PC-9 (cell line): Measurements from ENCODE around the gene IL3. TPM values are rescaled to one million over a fixed set of nuclear protein-coding genes. Genes with fewer than 3 reads are reported as not detected.

Source experiments
- BruUV-seq: library from RNA; stranded (reverse); fragments of 400-500 nt; replicated peaks from 2 replicates; lab custom pipeline; 2021; lab: Mats Ljungman, UMichigan
- CTCF ChIA-PET: fragments of 300-600 bp; sonication (Branson Sonifier 250); formaldehyde crosslinking; loops from one replicate; lab custom pipeline; 2022; ENCODE audit warnings: antibody characterized with exemption; lab: Charles Lee
- POLR2A ChIA-PET: fragments of 300-600 bp; sonication (Branson Sonifier 250); formaldehyde crosslinking; loops from one replicate; lab custom pipeline; 2022; ENCODE audit warnings: antibody characterized with exemption; ENCODE audit not compliant: unreplicated experiment; lab: Charles Lee
- DNase-seq, 2 experiments: peaks; one replicate each; pipeline versions ENCODE4 v3.0.0 to v3.0.0-alpha.2; 2015 to 2022; ENCODE audit warnings: mixed read lengths in 1 of 2
- H2AFZ ChIP-seq: fragments of 200-600 bp; sonication (generic); 2 replicates; pipeline ENCODE4 v1.8.1; 2017; ENCODE audit warnings: antibody characterized with exemption
- H3F3A ChIP-seq: fragments of 200-600 bp; sonication (generic); 2 replicates; pipeline ENCODE4 v1.8.1; 2017; ENCODE audit warnings: antibody characterized with exemption, mild to moderate bottlenecking, low read depth; ENCODE audit not compliant: insufficient read depth
- H3K27ac ChIP-seq: fragments of 200-600 bp; sonication (generic); 2 replicates; pipeline ENCODE4 v1.6.1; 2016; ENCODE audit warnings: mixed run types
- H3K27me3 ChIP-seq: fragments of 200-600 bp; sonication (generic); 2 replicates; pipeline ENCODE4 v1.6.1; 2016; ENCODE audit warnings: low read depth, mixed run types; ENCODE audit not compliant: insufficient read depth
- H3K36me3 ChIP-seq: fragments of 200-600 bp; sonication (generic); 2 replicates; pipeline ENCODE4 v1.6.1; 2016; ENCODE audit warnings: low read depth, mixed run types
- H3K4me1 ChIP-seq: fragments of 200-600 bp; sonication (generic); replicated peaks from 2 replicates; pipeline ENCODE4 v1.6.1; 2016; ENCODE audit warnings: mixed run types; ENCODE audit not compliant: insufficient read depth
- H3K4me2 ChIP-seq: fragments of 200-600 bp; sonication (generic); 2 replicates; pipeline ENCODE4 v1.6.1; 2017; ENCODE audit warnings: mixed run types
- H3K4me3 ChIP-seq: fragments of 200-600 bp; sonication (generic); 2 replicates; pipeline ENCODE4 v1.6.1; 2016; ENCODE audit warnings: mixed run types
- H3K79me2 ChIP-seq: fragments of 200-600 bp; sonication (generic); 2 replicates; pipeline ENCODE4 v1.6.1; 2017; ENCODE audit warnings: low read depth, mixed run types
- H3K9me2 ChIP-seq: fragments of 200-600 bp; sonication (generic); 2 replicates; pipeline ENCODE4 v1.8.1; 2017; ENCODE audit warnings: mild to moderate bottlenecking; ENCODE audit not compliant: insufficient read depth
- H3K9me3 ChIP-seq: fragments of 200-600 bp; sonication (generic); 2 replicates; pipeline ENCODE4 v1.8.1; 2016; ENCODE audit warnings: low read depth; ENCODE audit not compliant: insufficient read depth
- H4K20me1 ChIP-seq: fragments of 200-600 bp; sonication (generic); 2 replicates; pipeline ENCODE4 v1.8.1; 2017; ENCODE audit not compliant: insufficient read depth
- EZH2 ChIP-seq: fragments of 200-600 bp; sonication (generic); IDR thresholded peaks from 2 replicates; pipeline ENCODE4 v1.8.0; 2017; ENCODE audit warnings: antibody characterized with exemption, low read depth
- intact Hi-C: fragments of 100-400 bp; cut with micrococcal nuclease; formaldehyde crosslinking; loops from one replicate; pipeline ENCODE4 v1.10.0; 2022; ENCODE audit not compliant: unreplicated experiment
- total RNA-seq: library from RNA; stranded (reverse); gene quantifications from 2 replicates; pipeline ENCODE4 v1.2.3, GENCODE V29; 2021
- TF ChIP-seq, protein P1 (sequence below): fragments of 200-600 bp; sonication (generic); conservative IDR thresholded peaks from 2 replicates; pipeline ENCODE4 v1.6.1; 2017; ENCODE audit warnings: mixed run types, antibody characterized with exemption, mild to moderate bottlenecking, moderate library complexity

The IL3 gene
- total RNA-seq, 1 experiment from 2014 or later, result not detected

DNA sequence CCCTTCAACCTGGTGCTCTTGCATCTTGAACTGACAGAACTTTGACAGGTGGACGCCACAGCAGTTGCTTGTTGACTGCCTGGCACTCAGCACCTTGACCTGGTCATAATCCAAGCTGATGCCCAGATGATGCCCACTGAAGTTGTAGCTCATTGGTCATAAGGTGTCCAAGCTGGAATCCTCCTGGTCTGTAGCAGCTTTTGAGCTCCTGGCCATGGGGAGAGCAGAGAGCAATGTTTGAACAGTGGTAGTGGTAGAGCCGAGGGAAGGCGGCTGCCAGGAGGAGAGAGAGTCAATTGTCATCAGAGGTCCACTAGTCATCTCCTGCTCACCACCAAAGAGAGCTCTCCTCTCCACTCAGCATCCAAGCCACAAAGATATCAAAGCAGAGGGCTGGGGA lies 36.4 kb downstream of the IL3 start:
- TF ChIP-seq, protein P1, sequence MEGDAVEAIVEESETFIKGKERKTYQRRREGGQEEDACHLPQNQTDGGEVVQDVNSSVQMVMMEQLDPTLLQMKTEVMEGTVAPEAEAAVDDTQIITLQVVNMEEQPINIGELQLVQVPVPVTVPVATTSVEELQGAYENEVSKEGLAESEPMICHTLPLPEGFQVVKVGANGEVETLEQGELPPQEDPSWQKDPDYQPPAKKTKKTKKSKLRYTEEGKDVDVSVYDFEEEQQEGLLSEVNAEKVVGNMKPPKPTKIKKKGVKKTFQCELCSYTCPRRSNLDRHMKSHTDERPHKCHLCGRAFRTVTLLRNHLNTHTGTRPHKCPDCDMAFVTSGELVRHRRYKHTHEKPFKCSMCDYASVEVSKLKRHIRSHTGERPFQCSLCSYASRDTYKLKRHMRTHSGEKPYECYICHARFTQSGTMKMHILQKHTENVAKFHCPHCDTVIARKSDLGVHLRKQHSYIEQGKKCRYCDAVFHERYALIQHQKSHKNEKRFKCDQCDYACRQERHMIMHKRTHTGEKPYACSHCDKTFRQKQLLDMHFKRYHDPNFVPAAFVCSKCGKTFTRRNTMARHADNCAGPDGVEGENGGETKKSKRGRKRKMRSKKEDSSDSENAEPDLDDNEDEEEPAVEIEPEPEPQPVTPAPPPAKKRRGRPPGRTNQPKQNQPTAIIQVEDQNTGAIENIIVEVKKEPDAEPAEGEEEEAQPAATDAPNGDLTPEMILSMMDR, result no peak
- no peak for TF ChIP-seq EZH2
- Histone ChIP-seq H3K4me2 (no peak overlapping the region), H3K9me2 (no peaks in the 10 kb centered on the region), H3K27me3 (no peaks in the 10 kb centered on the region), H3F3A (peaks cover 34% of the 10 kb centered on the region), H3K27ac (no peak overlapping the region), H3K4me3 (no peak overlapping the region), H4K20me1 (no peaks in the 10 kb centered on the region), H3K36me3 (no peaks in the 10 kb centered on the region), H3K4me1 (peaks cover 58% of the 10 kb centered on the region), H2AFZ (no peak overlapping the region), H3K79me2 (no peaks in the 10 kb centered on the region), H3K9me3 (no peaks in the 10 kb centered on the region)
- no peak for DNase-seq
- intact Hi-C loops, result no loop called here
- ChIA-PET POLR2A (no interaction called here), CTCF (interaction anchor here (0.6 kb wide), 1 partner anchor 1020 kb away, joined by 3 read pairs; no protein-coding TSS in a partner anchor)
- BruUV-seq, result no TSS peak

DNA sequence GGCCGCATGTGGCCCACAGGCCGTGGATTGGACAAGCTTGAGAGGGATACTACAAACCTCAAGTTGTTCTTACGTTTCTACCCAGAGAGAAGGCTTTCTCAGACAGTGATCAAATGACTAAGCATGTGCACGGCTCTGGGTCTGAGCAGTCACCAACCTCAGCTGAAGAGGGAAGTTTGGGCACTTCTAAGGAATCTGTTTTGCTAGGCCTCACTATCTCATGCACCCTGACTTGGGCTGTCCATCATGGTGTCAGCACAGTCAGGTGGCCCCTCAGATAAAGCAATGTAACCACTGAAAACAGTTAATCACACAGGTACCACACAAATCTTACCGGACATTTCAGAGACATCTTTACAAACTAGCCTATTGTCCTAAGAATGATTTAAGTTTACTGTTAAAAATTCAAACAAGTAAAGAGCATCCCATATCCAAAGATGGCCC lies 37.7 kb downstream of the IL3 start:
- Histone ChIP-seq H3K27me3 (no peaks in the 10 kb centered on the region), H3K36me3 (no peaks in the 10 kb centered on the region), H3K79me2 (no peaks in the 10 kb centered on the region), H2AFZ (no peak overlapping the region), H4K20me1 (no peaks in the 10 kb centered on the region), H3K4me1 (peaks cover 66% of the 10 kb centered on the region), H3K9me2 (no peaks in the 10 kb centered on the region), H3K4me3 (no peak overlapping the region), H3K9me3 (no peaks in the 10 kb centered on the region), H3F3A (peaks cover 42% of the 10 kb centered on the region), H3K4me2 (no peak overlapping the region), H3K27ac (no peak overlapping the region)
- DNase-seq, result no peak
- intact Hi-C loops, result no loop called here
- BruUV-seq, result no TSS peak
- TF ChIP-seq, protein P1, result no peak
- TF ChIP-seq EZH2, result no peak
- POLR2A ChIA-PET, result no interaction called here
- CTCF ChIA-PET, result no interaction called here

DNA sequence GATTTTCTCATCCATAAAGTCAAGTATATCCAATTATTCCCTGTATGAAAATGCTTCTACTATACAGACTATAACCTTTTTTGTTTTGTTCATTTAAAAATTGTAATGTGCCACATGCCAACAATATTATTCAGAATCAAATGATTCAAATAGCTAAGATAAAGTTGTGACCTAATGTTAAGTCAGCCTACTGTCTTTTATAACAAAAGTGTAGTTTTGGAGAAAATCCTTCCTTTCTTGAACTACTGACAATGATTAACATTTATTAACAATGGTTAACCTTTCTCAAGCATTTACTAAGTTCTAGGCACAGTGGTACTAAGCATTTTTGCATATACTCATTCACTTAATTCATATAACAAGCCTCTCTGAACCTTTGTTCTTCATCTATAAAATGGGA lies 38.2 kb downstream of the IL3 start:
- POLR2A ChIA-PET, result no interaction called here
- CTCF ChIA-PET, result interaction anchor here (0.6 kb wide), 1 partner anchor 11 kb away, joined by 7 read pairs; no protein-coding TSS in a partner anchor
- Histone ChIP-seq H3K79me2 (no peaks in the 10 kb centered on the region), H3K27me3 (no peaks in the 10 kb centered on the region), H3K4me3 (no peak overlapping the region), H3K27ac (no peak overlapping the region), H3K4me2 (no peak overlapping the region), H3K36me3 (no peaks in the 10 kb centered on the region), H3K4me1 (peaks cover 66% of the 10 kb centered on the region), H2AFZ (no peak overlapping the region), H4K20me1 (no peaks in the 10 kb centered on the region), H3K9me3 (no peaks in the 10 kb centered on the region), H3K9me2 (no peaks in the 10 kb centered on the region), H3F3A (peaks cover 42% of the 10 kb centered on the region)
- TF ChIP-seq EZH2, result no peak
- TF ChIP-seq, protein P1, result no peak
- no peak for DNase-seq
- intact Hi-C loops, result no loop called here
- BruUV-seq, result no TSS peak
